Epithelial cell of esophagus (primary cell): Measurements from ENCODE around the gene TASL.
"Not testable (repeated sequence)": the region's sequence is repeated elsewhere in the genome, so short reads cannot be mapped to it uniquely, and the experiment has no call there.

Experiments used
- DNase-seq: peaks from one replicate; pipeline ENCODE4 v3.0.0; 2010; ENCODE audit warnings: low read depth
- H3K4me3 ChIP-seq: 2 replicates; pipeline ENCODE4 v1.5.1; 2011; ENCODE audit warnings: mild to moderate bottlenecking, low read length, control low read depth
- CTCF ChIP-seq: IDR thresholded peaks from 2 replicates; pipeline ENCODE4 v1.5.1; 2011; ENCODE audit warnings: low read depth, mild to moderate bottlenecking, low read length, control low read depth, inconsistent platforms; ENCODE audit not compliant: insufficient read depth; ENCODE audit errors: missing control alignments

The TASL gene

GRCh38 chrX:30576881-30577280, 685 bp downstream of the TASL start:
- DNase-seq: no peak
- H3K4me3 ChIP-seq: no peak overlapping the region
- TF ChIP-seq CTCF: no peak

- DNase-seq: no peak
- no peak for TF ChIP-seq CTCF
- H3K4me3 ChIP-seq: no peak overlapping the region
Observed at GRCh38 chrX:30573125-30573524, 4.4 kb downstream of the TASL start.

- TF ChIP-seq CTCF: no peak
- DNase-seq: no peak
- H3K4me3 ChIP-seq: no peak overlapping the region
Observed at GRCh38 chrX:30572678-30573077, 4.9 kb downstream of the TASL start.

GRCh38 chrX:30572004-30572403, 5.6 kb downstream of the TASL start:
- TF ChIP-seq CTCF: no peak
- DNase-seq: no peak

GRCh38 chrX:30570505-30570904, 7.1 kb downstream of the TASL start:
- H3K4me3 ChIP-seq: no peak overlapping the region
- peak; percentile 44 for TF ChIP-seq CTCF
- peak; percentile 20 for DNase-seq

More at GRCh38 chrX:30572004-30572403, 5.6 kb downstream of the TASL start:
- H3K4me3 ChIP-seq: no peak overlapping the region

GRCh38 chrX:30568136-30568535, 9.4 kb downstream of the TASL start:
- TF ChIP-seq CTCF: no peak
- DNase-seq: peak; percentile 17
- H3K4me3 ChIP-seq: no peak overlapping the region

GRCh38 chrX:30563070-30563469, 14.5 kb downstream of the TASL start:
- DNase-seq, H3K4me3 ChIP-seq: not testable (repeated sequence)

GRCh38 chrX:30561191-30561590, 16.4 kb downstream of the TASL start:
- H3K4me3 ChIP-seq: no peak overlapping the region
- TF ChIP-seq CTCF: no peak
- DNase-seq: no peak
